ENCODE results near the gene TRIM26. TPM values are rescaled to one million over a fixed set of nuclear protein-coding genes. Genes with fewer than 3 reads are reported as not detected.

TRIM26 gene
- total and polyA plus RNA-seq, 2 experiments from 2014 or later, result 11.0 to 38.0 TPM

DNA sequence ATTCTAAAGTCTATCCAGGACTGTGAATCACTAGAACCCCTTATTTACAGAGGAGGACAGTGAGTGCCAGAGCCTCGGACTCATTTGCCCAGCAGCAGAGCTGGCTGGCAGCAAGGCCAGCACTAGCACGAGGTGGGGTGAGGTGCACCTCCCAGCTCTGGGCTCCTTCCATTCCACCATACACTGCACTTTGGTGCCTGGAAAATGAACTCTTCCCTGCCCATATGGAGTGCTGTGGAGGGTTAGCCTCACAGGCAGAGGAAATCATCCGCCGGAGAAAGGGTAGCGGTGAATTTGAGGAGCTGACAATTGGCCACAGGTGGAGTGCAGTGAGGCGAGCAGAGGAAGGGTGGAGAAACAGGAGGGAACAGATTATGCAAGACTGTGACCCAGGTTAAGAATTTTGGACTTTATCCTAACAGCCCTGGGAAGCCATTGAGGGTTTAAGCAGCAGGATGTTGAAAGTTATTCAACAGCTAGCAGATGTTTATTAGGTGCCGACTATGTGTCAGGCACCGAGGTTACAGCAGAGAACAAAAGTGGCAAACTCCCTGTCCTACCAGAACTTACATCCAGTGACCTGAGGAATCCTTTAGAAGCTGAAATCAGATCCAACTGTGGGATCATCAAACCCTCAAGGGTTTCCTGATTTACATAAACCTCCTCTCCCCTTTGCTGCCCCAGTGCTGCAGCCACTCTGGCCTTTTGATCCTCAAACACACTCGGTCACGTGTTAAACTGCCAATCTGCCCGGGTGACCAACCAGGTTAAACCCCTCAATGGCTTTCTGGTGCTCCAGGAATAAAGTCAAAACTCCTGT lies 6.2 kb downstream of the TRIM26 start (continued):
- TF ChIP-seq, protein P1, sequence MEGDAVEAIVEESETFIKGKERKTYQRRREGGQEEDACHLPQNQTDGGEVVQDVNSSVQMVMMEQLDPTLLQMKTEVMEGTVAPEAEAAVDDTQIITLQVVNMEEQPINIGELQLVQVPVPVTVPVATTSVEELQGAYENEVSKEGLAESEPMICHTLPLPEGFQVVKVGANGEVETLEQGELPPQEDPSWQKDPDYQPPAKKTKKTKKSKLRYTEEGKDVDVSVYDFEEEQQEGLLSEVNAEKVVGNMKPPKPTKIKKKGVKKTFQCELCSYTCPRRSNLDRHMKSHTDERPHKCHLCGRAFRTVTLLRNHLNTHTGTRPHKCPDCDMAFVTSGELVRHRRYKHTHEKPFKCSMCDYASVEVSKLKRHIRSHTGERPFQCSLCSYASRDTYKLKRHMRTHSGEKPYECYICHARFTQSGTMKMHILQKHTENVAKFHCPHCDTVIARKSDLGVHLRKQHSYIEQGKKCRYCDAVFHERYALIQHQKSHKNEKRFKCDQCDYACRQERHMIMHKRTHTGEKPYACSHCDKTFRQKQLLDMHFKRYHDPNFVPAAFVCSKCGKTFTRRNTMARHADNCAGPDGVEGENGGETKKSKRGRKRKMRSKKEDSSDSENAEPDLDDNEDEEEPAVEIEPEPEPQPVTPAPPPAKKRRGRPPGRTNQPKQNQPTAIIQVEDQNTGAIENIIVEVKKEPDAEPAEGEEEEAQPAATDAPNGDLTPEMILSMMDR (conservative IDR thresholded peaks at IDR 0.05; ENCODE audit: low read depth in 2 of 2), result no peak
- TF ChIP-seq EZH2 (IDR thresholded peaks at IDR 0.05; ENCODE audit: low read depth, unreplicated experiment), result no peak
- TF ChIP-seq NANOG (IDR thresholded peaks at IDR 0.05; ENCODE audit: borderline replicate concordance), result no peak

DNA sequence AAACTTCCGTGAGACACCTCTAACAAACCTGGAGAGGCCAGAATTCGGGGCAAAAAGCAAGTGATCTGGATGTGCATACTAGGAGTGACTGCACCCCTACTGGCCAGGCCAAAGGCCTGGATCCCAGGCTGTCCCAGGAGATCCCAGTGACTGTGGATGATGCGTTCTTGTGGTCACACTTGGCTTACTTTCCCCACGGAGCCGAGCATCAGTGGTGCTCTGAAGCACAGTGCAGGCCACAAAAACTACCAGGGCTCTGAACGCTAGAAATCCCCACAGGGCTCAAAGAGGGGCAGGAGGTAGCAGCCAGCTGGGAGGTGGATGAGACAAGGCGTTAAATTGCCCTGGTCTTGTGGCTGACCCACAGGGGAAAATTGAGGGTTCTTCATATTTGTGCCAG lies 7.1 kb downstream of the TRIM26 start:
- DNase-seq (ENCODE audit: low spot score), result no peak
- no peak overlapping the region for H3K4me3 Mint-ChIP-seq
- Histone ChIP-seq H3K4me3 (no peak overlapping the region), H3K4me2 (no peak overlapping the region), H3K36me3 (ENCODE audit: insufficient read depth) (no peaks in the 10 kb centered on the region), H3K79me2 (replicated peaks; ENCODE audit: insufficient read depth) (peaks cover 65% of the 10 kb centered on the region), H4K20me1 (replicated peaks; ENCODE audit: insufficient read depth) (peaks cover 22% of the 10 kb centered on the region), H3K27ac (ENCODE audit: low read depth) (no peak overlapping the region), H3F3A (replicated peaks; ENCODE audit: low read depth) (no peaks in the 10 kb centered on the region; the same call in 1 of the 2 replicates), H2AFZ (no peak overlapping the region), H3K27me3 (ENCODE audit: insufficient read depth) (no peaks in the 10 kb centered on the region), H3K4me1 (ENCODE audit: insufficient read depth) (peaks cover 44% of the 10 kb centered on the region), H3K9me2 (ENCODE audit: insufficient read depth) (no peaks in the 10 kb centered on the region)
- no peaks in the 10 kb centered on the region for H3K9me3 Mint-ChIP-seq
- H3K27me3 Mint-ChIP-seq (ENCODE audit: insufficient read depth, low read depth, poor library complexity), result peaks cover 5% of the 10 kb centered on the region
- no peak for ATAC-seq
- no peak overlapping the region for H3K27ac Mint-ChIP-seq
- no peaks in the 10 kb centered on the region; the same call in none of the 3 replicates for H3K36me3 Mint-ChIP-seq (ENCODE audit: low read depth)
- peaks cover 46% of the 10 kb centered on the region for H3K4me1 Mint-ChIP-seq
- TF ChIP-seq, protein P1 (conservative IDR thresholded peaks at IDR 0.05; ENCODE audit: low read depth in 2 of 2), result no peak
- no peak for TF ChIP-seq STAT1 (IDR thresholded peaks at IDR 0.05; ENCODE audit: unreplicated experiment)
- TF ChIP-seq, protein P2, sequence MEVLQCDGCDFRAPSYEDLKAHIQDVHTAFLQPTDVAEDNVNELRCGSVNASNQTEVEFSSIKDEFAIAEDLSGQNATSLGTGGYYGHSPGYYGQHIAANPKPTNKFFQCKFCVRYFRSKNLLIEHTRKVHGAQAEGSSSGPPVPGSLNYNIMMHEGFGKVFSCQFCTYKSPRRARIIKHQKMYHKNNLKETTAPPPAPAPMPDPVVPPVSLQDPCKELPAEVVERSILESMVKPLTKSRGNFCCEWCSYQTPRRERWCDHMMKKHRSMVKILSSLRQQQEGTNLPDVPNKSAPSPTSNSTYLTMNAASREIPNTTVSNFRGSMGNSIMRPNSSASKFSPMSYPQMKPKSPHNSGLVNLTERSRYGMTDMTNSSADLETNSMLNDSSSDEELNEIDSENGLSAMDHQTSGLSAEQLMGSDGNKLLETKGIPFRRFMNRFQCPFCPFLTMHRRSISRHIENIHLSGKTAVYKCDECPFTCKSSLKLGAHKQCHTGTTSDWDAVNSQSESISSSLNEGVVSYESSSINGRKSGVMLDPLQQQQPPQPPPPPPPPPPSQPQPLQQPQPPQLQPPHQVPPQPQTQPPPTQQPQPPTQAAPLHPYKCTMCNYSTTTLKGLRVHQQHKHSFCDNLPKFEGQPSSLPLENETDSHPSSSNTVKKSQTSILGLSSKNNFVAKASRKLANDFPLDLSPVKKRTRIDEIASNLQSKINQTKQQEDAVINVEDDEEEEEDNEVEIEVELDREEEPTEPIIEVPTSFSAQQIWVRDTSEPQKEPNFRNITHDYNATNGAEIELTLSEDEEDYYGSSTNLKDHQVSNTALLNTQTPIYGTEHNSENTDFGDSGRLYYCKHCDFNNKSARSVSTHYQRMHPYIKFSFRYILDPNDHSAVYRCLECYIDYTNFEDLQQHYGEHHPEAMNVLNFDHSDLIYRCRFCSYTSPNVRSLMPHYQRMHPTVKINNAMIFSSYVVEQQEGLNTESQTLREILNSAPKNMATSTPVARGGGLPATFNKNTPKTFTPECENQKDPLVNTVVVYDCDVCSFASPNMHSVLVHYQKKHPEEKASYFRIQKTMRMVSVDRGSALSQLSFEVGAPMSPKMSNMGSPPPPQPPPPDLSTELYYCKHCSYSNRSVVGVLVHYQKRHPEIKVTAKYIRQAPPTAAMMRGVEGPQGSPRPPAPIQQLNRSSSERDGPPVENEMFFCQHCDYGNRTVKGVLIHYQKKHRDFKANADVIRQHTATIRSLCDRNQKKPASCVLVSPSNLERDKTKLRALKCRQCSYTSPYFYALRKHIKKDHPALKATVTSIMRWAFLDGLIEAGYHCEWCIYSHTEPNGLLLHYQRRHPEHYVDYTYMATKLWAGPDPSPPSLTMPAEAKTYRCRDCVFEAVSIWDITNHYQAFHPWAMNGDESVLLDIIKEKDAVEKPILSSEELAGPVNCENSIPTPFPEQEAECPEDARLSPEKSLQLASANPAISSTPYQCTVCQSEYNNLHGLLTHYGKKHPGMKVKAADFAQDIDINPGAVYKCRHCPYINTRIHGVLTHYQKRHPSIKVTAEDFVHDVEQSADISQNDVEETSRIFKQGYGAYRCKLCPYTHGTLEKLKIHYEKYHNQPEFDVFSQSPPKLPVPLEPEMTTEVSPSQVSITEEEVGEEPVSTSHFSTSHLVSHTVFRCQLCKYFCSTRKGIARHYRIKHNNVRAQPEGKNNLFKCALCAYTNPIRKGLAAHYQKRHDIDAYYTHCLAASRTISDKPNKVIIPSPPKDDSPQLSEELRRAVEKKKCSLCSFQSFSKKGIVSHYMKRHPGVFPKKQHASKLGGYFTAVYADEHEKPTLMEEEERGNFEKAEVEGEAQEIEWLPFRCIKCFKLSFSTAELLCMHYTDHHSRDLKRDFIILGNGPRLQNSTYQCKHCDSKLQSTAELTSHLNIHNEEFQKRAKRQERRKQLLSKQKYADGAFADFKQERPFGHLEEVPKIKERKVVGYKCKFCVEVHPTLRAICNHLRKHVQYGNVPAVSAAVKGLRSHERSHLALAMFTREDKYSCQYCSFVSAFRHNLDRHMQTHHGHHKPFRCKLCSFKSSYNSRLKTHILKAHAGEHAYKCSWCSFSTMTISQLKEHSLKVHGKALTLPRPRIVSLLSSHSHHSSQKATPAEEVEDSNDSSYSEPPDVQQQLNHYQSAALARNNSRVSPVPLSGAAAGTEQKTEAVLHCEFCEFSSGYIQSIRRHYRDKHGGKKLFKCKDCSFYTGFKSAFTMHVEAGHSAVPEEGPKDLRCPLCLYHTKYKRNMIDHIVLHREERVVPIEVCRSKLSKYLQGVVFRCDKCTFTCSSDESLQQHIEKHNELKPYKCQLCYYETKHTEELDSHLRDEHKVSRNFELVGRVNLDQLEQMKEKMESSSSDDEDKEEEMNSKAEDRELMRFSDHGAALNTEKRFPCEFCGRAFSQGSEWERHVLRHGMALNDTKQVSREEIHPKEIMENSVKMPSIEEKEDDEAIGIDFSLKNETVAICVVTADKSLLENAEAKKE (CRISPR knock-in tag; IDR thresholded peaks at IDR 0.05), result no peak
- TF ChIP-seq NANOG (IDR thresholded peaks at IDR 0.05; ENCODE audit: borderline replicate concordance), result no peak
- TF ChIP-seq ZNF114 (CRISPR knock-in tag; IDR thresholded peaks at IDR 0.05), result no peak
- TF ChIP-seq CREB1 (CRISPR knock-in tag; IDR thresholded peaks at IDR 0.05; ENCODE audit: low read depth), result no peak
- TF ChIP-seq, protein P3, sequence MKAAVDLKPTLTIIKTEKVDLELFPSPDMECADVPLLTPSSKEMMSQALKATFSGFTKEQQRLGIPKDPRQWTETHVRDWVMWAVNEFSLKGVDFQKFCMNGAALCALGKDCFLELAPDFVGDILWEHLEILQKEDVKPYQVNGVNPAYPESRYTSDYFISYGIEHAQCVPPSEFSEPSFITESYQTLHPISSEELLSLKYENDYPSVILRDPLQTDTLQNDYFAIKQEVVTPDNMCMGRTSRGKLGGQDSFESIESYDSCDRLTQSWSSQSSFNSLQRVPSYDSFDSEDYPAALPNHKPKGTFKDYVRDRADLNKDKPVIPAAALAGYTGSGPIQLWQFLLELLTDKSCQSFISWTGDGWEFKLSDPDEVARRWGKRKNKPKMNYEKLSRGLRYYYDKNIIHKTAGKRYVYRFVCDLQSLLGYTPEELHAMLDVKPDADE (IDR thresholded peaks at IDR 0.05), result no peak
- TF ChIP-seq EZH2phosphoT487 (IDR thresholded peaks at IDR 0.05; ENCODE audit: unreplicated experiment), result no peak
- no peak for TF ChIP-seq EZH2 (IDR thresholded peaks at IDR 0.05; ENCODE audit: low read depth, unreplicated experiment)
- TF ChIP-seq POLR2AphosphoS5 (IDR thresholded peaks at IDR 0.05; ENCODE audit: low read depth), result no peak
- no peak for TF ChIP-seq ZNF331 (CRISPR knock-in tag; IDR thresholded peaks at IDR 0.05; ENCODE audit: low read depth)
- no peak for TF ChIP-seq JUNB (IDR thresholded peaks at IDR 0.05; ENCODE audit: unreplicated experiment)

All from GM23338 (cell line).